Measurements from ENCODE around the gene IDH3A. TPM values are rescaled to one million over a fixed set of nuclear protein-coding genes. Genes with fewer than 3 reads are reported as not detected.

The IDH3A gene
- total and polyA plus RNA-seq, 9 of the 15 experiments (the other 6 are each of a cell fraction or from before 2014, with no cell fraction given), result 37.4 to 249 (median 107) TPM

- no peaks in the 10 kb centered on the region for H3K27me3 ChIP-seq (ENCODE audit: control insufficient read depth in 2 of 2, insufficient read depth in 2 of 2, low read length in 2 of 2)
- DNase-seq (ENCODE audit: extremely low read depth in 1 of 4, low spot score in 3 of 4) (no peak), FAIRE-seq (no peak), ATAC-seq (no peak)
- H3K9me1 ChIP-seq (ENCODE audit: control insufficient read depth, insufficient read depth, low read length), result no peaks in the 10 kb centered on the region
- H3K27ac ChIP-seq (ENCODE audit: extremely low read depth, low read depth, low read length), result no peak overlapping the region
- no peak overlapping the region for H2AFZ ChIP-seq (ENCODE audit: low read depth, low read length)
- H3K4me3 ChIP-seq, result no peak overlapping the region
- H3K9me3 ChIP-seq (replicated peaks; ENCODE audit: control insufficient read depth, insufficient read depth, low read depth, low read length), result no peaks in the 10 kb centered on the region
- no peaks in the 10 kb centered on the region for H3K4me1 ChIP-seq (replicated peaks in 1 of 2; ENCODE audit: control insufficient read depth in 2 of 2, insufficient read depth in 2 of 2, low read length in 2 of 2)
- intact Hi-C loops (cut with micrococcal nuclease) (no loop called here), in situ Hi-C loops (cut with MboI) (no loop called here)
- WGBS (ENCODE audit: insufficient coverage, low coverage, missing lambda C conversion rate), result 37% methylated on average over 1 of the region's 1 CpG
- BruUV-seq (replicated peaks), result no TSS peak
- peaks cover 61% of the 10 kb centered on the region; the same call in 2 of the 3 replicates for H3K36me3 ChIP-seq (ENCODE audit: control insufficient read depth, insufficient read depth, low read length)
- no peak overlapping the region for H3K4me2 ChIP-seq (ENCODE audit: insufficient read depth, low read length)
- H3K9ac ChIP-seq (ENCODE audit: insufficient read depth in 1 of 2, low read depth in 2 of 2, low read length in 2 of 2), result no peak overlapping the region
- H3K79me2 ChIP-seq (ENCODE audit: control insufficient read depth, insufficient read depth, low read length), result peaks cover 16% of the 10 kb centered on the region; the same call in 2 of the 3 replicates
- no peaks in the 10 kb centered on the region for H4K20me1 ChIP-seq (replicated peaks; ENCODE audit: control insufficient read depth, insufficient read depth, low read length)
- ChIA-PET POLR2A (interaction anchor here (1.2 kb wide), 2 partner anchors 9 to 10 kb away, joined by 3 to 5 read pairs; no protein-coding TSS in a partner anchor), CTCF (ENCODE audit: low intra/inter-chr PET ratio) (no interaction called here)
- TF ChIP-seq ZNF239 (CRISPR knock-in tag; IDR thresholded peaks at IDR 0.05) (no peak), LEF1 (IDR thresholded peaks at IDR 0.05) (no peak), TSC22D4 (tag; IDR thresholded peaks at IDR 0.05) (no peak), RFX1 (IDR thresholded peaks at IDR 0.05) (no peak), ZEB2 (IDR thresholded peaks at IDR 0.05) (no peak), SREBF2 (CRISPR knock-in tag; IDR thresholded peaks at IDR 0.05) (no peak), NKRF (IDR thresholded peaks at IDR 0.05; ENCODE audit: borderline replicate concordance) (no peak), BCL6 (CRISPR knock-in tag; IDR thresholded peaks at IDR 0.05) (no peak), CTCF (IDR thresholded peaks at IDR 0.05 in 2 of 3, conservative IDR thresholded peaks at IDR 0.05 in 1 of 3; ENCODE audit: insufficient read depth in 2 of 3, low read depth in 1 of 3, low read length in 3 of 3) (no peak)
- TF ChIP-seq, protein P1, sequence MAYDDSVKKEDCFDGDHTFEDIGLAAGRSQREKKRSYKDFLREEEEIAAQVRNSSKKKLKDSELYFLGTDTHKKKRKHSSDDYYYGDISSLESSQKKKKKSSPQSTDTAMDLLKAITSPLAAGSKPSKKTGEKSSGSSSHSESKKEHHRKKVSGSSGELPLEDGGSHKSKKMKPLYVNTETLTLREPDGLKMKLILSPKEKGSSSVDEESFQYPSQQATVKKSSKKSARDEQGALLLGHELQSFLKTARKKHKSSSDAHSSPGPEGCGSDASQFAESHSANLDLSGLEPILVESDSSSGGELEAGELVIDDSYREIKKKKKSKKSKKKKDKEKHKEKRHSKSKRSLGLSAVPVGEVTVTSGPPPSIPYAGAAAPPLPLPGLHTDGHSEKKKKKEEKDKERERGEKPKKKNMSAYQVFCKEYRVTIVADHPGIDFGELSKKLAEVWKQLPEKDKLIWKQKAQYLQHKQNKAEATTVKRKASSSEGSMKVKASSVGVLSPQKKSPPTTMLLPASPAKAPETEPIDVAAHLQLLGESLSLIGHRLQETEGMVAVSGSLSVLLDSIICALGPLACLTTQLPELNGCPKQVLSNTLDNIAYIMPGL (CRISPR knock-in tag; IDR thresholded peaks at IDR 0.05), result no peak
- TF ChIP-seq, protein P2, sequence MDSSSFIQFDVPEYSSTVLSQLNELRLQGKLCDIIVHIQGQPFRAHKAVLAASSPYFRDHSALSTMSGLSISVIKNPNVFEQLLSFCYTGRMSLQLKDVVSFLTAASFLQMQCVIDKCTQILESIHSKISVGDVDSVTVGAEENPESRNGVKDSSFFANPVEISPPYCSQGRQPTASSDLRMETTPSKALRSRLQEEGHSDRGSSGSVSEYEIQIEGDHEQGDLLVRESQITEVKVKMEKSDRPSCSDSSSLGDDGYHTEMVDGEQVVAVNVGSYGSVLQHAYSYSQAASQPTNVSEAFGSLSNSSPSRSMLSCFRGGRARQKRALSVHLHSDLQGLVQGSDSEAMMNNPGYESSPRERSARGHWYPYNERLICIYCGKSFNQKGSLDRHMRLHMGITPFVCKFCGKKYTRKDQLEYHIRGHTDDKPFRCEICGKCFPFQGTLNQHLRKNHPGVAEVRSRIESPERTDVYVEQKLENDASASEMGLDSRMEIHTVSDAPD (CRISPR knock-in tag; IDR thresholded peaks at IDR 0.05), result no peak
- TF ChIP-seq, protein P3, sequence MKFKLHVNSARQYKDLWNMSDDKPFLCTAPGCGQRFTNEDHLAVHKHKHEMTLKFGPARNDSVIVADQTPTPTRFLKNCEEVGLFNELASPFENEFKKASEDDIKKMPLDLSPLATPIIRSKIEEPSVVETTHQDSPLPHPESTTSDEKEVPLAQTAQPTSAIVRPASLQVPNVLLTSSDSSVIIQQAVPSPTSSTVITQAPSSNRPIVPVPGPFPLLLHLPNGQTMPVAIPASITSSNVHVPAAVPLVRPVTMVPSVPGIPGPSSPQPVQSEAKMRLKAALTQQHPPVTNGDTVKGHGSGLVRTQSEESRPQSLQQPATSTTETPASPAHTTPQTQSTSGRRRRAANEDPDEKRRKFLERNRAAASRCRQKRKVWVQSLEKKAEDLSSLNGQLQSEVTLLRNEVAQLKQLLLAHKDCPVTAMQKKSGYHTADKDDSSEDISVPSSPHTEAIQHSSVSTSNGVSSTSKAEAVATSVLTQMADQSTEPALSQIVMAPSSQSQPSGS (CRISPR knock-in tag; IDR thresholded peaks at IDR 0.05), result no peak
- TF ChIP-seq, protein P4, sequence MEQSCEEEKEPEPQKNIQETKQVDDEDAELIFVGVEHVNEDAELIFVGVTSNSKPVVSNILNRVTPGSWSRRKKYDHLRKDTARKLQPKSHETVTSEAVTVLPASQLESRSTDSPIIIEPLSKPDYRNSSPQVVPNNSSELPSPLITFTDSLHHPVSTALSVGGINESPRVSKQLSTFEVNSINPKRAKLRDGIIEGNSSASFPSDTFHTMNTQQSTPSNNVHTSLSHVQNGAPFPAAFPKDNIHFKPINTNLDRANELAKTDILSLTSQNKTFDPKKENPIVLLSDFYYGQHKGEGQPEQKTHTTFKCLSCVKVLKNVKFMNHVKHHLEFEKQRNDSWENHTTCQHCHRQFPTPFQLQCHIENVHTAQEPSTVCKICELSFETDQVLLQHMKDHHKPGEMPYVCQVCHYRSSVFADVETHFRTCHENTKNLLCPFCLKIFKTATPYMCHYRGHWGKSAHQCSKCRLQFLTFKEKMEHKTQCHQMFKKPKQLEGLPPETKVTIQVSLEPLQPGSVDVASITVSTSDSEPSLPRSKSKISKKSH (CRISPR knock-in tag; IDR thresholded peaks at IDR 0.05), result no peak
Observed at GRCh38 chr15:78156653-78157052, 7.5 kb downstream of the IDH3A start.
